ENCODE data around the gene NRDE2. TPM values are rescaled to one million over a fixed set of nuclear protein-coding genes. Genes with fewer than 3 reads are reported as not detected.

The NRDE2 gene
- total RNA-seq, 1 experiment from 2014 or later: 12.1 TPM

GRCh38 chr14:90256354-90257131, 75.2 kb downstream of the NRDE2 start, which contains the start of gene PSMC1 (continued):
- TF ChIP-seq, protein P1, sequence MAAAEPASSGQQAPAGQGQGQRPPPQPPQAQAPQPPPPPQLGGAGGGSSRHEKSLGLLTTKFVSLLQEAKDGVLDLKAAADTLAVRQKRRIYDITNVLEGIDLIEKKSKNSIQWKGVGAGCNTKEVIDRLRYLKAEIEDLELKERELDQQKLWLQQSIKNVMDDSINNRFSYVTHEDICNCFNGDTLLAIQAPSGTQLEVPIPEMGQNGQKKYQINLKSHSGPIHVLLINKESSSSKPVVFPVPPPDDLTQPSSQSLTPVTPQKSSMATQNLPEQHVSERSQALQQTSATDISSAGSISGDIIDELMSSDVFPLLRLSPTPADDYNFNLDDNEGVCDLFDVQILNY (CRISPR knock-in tag; IDR thresholded peaks at IDR 0.05): peak; percentile 75
- peak; percentile 79 for TF ChIP-seq FOXP1 (CRISPR knock-in tag; IDR thresholded peaks at IDR 0.05; ENCODE audit: borderline replicate concordance)
- TF ChIP-seq, protein P2, sequence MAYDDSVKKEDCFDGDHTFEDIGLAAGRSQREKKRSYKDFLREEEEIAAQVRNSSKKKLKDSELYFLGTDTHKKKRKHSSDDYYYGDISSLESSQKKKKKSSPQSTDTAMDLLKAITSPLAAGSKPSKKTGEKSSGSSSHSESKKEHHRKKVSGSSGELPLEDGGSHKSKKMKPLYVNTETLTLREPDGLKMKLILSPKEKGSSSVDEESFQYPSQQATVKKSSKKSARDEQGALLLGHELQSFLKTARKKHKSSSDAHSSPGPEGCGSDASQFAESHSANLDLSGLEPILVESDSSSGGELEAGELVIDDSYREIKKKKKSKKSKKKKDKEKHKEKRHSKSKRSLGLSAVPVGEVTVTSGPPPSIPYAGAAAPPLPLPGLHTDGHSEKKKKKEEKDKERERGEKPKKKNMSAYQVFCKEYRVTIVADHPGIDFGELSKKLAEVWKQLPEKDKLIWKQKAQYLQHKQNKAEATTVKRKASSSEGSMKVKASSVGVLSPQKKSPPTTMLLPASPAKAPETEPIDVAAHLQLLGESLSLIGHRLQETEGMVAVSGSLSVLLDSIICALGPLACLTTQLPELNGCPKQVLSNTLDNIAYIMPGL (CRISPR knock-in tag; IDR thresholded peaks at IDR 0.05): peak; percentile 49; the same call in 1 of the 2 replicates
- TF ChIP-seq FOXK1 (CRISPR knock-in tag; IDR thresholded peaks at IDR 0.05): peak; percentile 76
- 0 out of 2 replicates have a peak, but pooled peaks have one; percentile 26 for TF ChIP-seq GABPB1 (CRISPR knock-in tag; IDR thresholded peaks at IDR 0.05)

DNA sequence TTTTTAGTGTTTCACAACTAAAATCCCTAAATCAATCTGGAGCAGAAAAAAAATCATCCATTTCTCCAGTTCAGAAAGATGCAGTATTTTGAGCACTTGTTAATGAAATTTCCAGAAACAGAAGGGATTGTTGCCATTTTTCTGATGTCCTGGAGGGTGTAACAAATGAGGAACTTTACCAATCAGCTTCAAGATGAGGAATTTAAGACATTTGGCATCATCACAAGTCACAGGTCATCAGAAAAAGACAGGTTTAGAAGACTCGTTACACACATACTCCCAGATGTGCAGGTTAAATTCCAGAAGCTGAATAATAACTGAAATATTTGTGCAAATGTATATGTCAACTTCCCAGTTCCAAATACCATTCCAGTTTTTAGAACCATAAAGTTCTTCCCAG, 75.9 kb downstream of the NRDE2 start:
- Mint-ChIP-seq H3K9me3 (no peaks in the 10 kb centered on the region), H3K27me3 (ENCODE audit: low read depth) (peaks cover 34% of the 10 kb centered on the region), H3K4me3 (peak overlapping the region; percentile 98), H3K36me3 (peaks cover 15% of the 10 kb centered on the region), H3K27ac (no peak overlapping the region), H3K4me1 (peaks cover 16% of the 10 kb centered on the region)
- ATAC-seq (no peak), DNase-seq (ENCODE audit: low spot score) (no peak)
- no peak for TF ChIP-seq CREB1 (CRISPR knock-in tag; IDR thresholded peaks at IDR 0.05)
- TF ChIP-seq, protein P2 (CRISPR knock-in tag; IDR thresholded peaks at IDR 0.05): no peak
- TF ChIP-seq SMAD3 (CRISPR knock-in tag; IDR thresholded peaks at IDR 0.05; ENCODE audit: borderline replicate concordance): no peak
- POLR2A ChIA-PET: interaction anchor here (0.6 kb wide), 1 partner anchor 72 kb away, joined by 4 read pairs; no protein-coding TSS in a partner anchor
- CTCF ChIA-PET: interaction anchor here (0.5 to 1.9 kb wide), 2 partner anchors 21 to 282 kb away, joined by 3 to 10 read pairs; no protein-coding TSS in a partner anchor

GRCh38 chr14:90253826-90254225, 77.9 kb downstream of the NRDE2 start:
- H3K9me3 Mint-ChIP-seq: peaks cover 3% of the 10 kb centered on the region; the same call in 1 of the 2 replicates
- ChIA-PET CTCF (no interaction called here), POLR2A (no interaction called here)
- peaks cover 3% of the 10 kb centered on the region for H3K36me3 Mint-ChIP-seq
- peaks cover 45% of the 10 kb centered on the region for H3K27me3 Mint-ChIP-seq (ENCODE audit: low read depth)
- H3K27ac Mint-ChIP-seq: no peak overlapping the region
- ATAC-seq: no peak
- no peak overlapping the region for H3K4me3 Mint-ChIP-seq
- no peak for DNase-seq (ENCODE audit: low spot score)
- H3K4me1 Mint-ChIP-seq: peaks cover 16% of the 10 kb centered on the region
- TF ChIP-seq, protein P3, sequence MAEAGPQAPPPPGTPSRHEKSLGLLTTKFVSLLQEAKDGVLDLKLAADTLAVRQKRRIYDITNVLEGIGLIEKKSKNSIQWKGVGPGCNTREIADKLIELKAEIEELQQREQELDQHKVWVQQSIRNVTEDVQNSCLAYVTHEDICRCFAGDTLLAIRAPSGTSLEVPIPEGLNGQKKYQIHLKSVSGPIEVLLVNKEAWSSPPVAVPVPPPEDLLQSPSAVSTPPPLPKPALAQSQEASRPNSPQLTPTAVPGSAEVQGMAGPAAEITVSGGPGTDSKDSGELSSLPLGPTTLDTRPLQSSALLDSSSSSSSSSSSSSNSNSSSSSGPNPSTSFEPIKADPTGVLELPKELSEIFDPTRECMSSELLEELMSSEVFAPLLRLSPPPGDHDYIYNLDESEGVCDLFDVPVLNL (CRISPR knock-in tag; IDR thresholded peaks at IDR 0.05; ENCODE audit: borderline replicate concordance, low read depth): no peak
- TF ChIP-seq HMGA2 (CRISPR knock-in tag; IDR thresholded peaks at IDR 0.05) (no peak), NR1H2 (CRISPR knock-in tag; IDR thresholded peaks at IDR 0.05) (no peak), RORB (CRISPR knock-in tag; IDR thresholded peaks at IDR 0.05) (no peak), FOXP4 (CRISPR knock-in tag; IDR thresholded peaks at IDR 0.05) (no peak), GRHL2 (CRISPR knock-in tag; IDR thresholded peaks at IDR 0.05; ENCODE audit: insufficient replicate concordance, severe bottlenecking) (no peak), ZNF232 (CRISPR knock-in tag; IDR thresholded peaks at IDR 0.05) (no peak), ERG (CRISPR knock-in tag; IDR thresholded peaks at IDR 0.05) (no peak), TCF7 (CRISPR knock-in tag; IDR thresholded peaks at IDR 0.05; ENCODE audit: low read depth) (no peak), NFYB (CRISPR knock-in tag; conservative IDR thresholded peaks at IDR 0.05; ENCODE audit: low read depth) (no peak)
- TF ChIP-seq, protein P4, sequence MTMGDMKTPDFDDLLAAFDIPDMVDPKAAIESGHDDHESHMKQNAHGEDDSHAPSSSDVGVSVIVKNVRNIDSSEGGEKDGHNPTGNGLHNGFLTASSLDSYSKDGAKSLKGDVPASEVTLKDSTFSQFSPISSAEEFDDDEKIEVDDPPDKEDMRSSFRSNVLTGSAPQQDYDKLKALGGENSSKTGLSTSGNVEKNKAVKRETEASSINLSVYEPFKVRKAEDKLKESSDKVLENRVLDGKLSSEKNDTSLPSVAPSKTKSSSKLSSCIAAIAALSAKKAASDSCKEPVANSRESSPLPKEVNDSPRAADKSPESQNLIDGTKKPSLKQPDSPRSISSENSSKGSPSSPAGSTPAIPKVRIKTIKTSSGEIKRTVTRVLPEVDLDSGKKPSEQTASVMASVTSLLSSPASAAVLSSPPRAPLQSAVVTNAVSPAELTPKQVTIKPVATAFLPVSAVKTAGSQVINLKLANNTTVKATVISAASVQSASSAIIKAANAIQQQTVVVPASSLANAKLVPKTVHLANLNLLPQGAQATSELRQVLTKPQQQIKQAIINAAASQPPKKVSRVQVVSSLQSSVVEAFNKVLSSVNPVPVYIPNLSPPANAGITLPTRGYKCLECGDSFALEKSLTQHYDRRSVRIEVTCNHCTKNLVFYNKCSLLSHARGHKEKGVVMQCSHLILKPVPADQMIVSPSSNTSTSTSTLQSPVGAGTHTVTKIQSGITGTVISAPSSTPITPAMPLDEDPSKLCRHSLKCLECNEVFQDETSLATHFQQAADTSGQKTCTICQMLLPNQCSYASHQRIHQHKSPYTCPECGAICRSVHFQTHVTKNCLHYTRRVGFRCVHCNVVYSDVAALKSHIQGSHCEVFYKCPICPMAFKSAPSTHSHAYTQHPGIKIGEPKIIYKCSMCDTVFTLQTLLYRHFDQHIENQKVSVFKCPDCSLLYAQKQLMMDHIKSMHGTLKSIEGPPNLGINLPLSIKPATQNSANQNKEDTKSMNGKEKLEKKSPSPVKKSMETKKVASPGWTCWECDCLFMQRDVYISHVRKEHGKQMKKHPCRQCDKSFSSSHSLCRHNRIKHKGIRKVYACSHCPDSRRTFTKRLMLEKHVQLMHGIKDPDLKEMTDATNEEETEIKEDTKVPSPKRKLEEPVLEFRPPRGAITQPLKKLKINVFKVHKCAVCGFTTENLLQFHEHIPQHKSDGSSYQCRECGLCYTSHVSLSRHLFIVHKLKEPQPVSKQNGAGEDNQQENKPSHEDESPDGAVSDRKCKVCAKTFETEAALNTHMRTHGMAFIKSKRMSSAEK (CRISPR knock-in tag; IDR thresholded peaks at IDR 0.05; ENCODE audit: borderline replicate concordance): no peak
